DND-41 (cell line): ENCODE measurements around the gene SMG5.
A peak's percentile ranks its signal among the peaks of the same experiment; 100 is the strongest.

Experiments
- ATAC-seq: fragments of 200-7000 bp; cut with Tn5 transposase; 3 replicates; pipeline ENCODE4 v1.9.1; 2021; ENCODE audit warnings: low read depth; ENCODE audit not compliant: insufficient read depth
- DNase-seq: peaks from one replicate; pipeline ENCODE4 v3.0.0-alpha.2; 2020
- H2AFZ ChIP-seq: 2 replicates; pipeline ENCODE4 v1.6.0; 2012; ENCODE audit warnings: low read depth, low read length
- H3K27ac ChIP-seq: 2 replicates; pipeline ENCODE4 v1.5.1; 2012; ENCODE audit warnings: low read length, inconsistent platforms
- H3K27me3 ChIP-seq: fragments of 200-600 bp; sonication (generic); 2 replicates; pipeline ENCODE4 v1.6.0; 2012; ENCODE audit warnings: low read length, mild to moderate bottlenecking, inconsistent platforms; ENCODE audit not compliant: insufficient read depth, poor library complexity
- H3K36me3 ChIP-seq: 2 replicates; pipeline ENCODE4 v1.5.1; 2012; ENCODE audit warnings: low read length, inconsistent platforms; ENCODE audit not compliant: insufficient read depth
- H3K4me1 ChIP-seq: 2 replicates; pipeline ENCODE4 v1.5.1; 2012; ENCODE audit warnings: mild to moderate bottlenecking, low read length; ENCODE audit not compliant: insufficient read depth
- H3K4me2 ChIP-seq: 2 replicates; pipeline ENCODE4 v1.6.0; 2012; ENCODE audit warnings: mild to moderate bottlenecking, moderate library complexity, low read length, inconsistent platforms; ENCODE audit not compliant: insufficient read depth
- H3K4me3 ChIP-seq, 2 experiments: fragments of 200-600 bp in 1 of 2; shearing (Covaris generic) in 1 of 2; 2 replicates each; pipeline ENCODE4 v1.5.1; 2012 to 2016; ENCODE audit warnings: inconsistent platforms in 2 of 2, low read length in 2 of 2, mild to moderate bottlenecking in 2 of 2, low read depth in 1 of 2, moderate library complexity in 1 of 2
- H3K79me2 ChIP-seq: 2 replicates; pipeline ENCODE4 v1.6.0; 2012; ENCODE audit warnings: low read length, inconsistent platforms; ENCODE audit not compliant: insufficient read depth
- H3K9ac ChIP-seq: 2 replicates; pipeline ENCODE4 v1.6.0; 2012; ENCODE audit warnings: low read depth, mild to moderate bottlenecking, inconsistent platforms, low read length, moderate library complexity
- H3K9me3 ChIP-seq: 2 replicates; pipeline ENCODE4 v1.5.1; 2012; ENCODE audit warnings: low read length, moderate library complexity, mild to moderate bottlenecking, inconsistent platforms; ENCODE audit not compliant: insufficient read depth, severe bottlenecking
- H4K20me1 ChIP-seq: 2 replicates; pipeline ENCODE4 v1.6.0; 2012; ENCODE audit warnings: low read length; ENCODE audit not compliant: insufficient read depth
- EZH2 ChIP-seq: IDR thresholded peaks from 3 replicates; pipeline ENCODE4 v1.6.1; 2012; ENCODE audit warnings: borderline replicate concordance, low read depth, mild to moderate bottlenecking, moderate library complexity, low read length, inconsistent platforms; ENCODE audit not compliant: severe bottlenecking
- TF ChIP-seq, protein P1 (sequence below): IDR thresholded peaks from 2 replicates; pipeline ENCODE4 v1.5.1; 2012; ENCODE audit warnings: borderline replicate concordance, low read length, moderate library complexity, mild to moderate bottlenecking; ENCODE audit not compliant: poor library complexity, severe bottlenecking; ENCODE audit errors: extremely low read depth

The SMG5 gene

GRCh38 chr1:156262461-156263287, 20.0 kb downstream of the SMG5 start:
- Histone ChIP-seq H3K27ac (no peak overlapping the region), H3K4me1 (no peaks in the 10 kb centered on the region), H3K79me2 (no peaks in the 10 kb centered on the region), H2AFZ (no peak overlapping the region), H3K9ac (no peak overlapping the region), H3K9me3 (no peaks in the 10 kb centered on the region), H3K27me3 (no peaks in the 10 kb centered on the region), H3K36me3 (peaks cover 95% of the 10 kb centered on the region), H4K20me1 (peaks cover 3% of the 10 kb centered on the region; the same call in 1 of the 2 replicates), H3K4me3 (no peak overlapping the region), H3K4me2 (no peak overlapping the region)
- ATAC-seq (no peak), DNase-seq (no peak)
- TF ChIP-seq, protein P1, sequence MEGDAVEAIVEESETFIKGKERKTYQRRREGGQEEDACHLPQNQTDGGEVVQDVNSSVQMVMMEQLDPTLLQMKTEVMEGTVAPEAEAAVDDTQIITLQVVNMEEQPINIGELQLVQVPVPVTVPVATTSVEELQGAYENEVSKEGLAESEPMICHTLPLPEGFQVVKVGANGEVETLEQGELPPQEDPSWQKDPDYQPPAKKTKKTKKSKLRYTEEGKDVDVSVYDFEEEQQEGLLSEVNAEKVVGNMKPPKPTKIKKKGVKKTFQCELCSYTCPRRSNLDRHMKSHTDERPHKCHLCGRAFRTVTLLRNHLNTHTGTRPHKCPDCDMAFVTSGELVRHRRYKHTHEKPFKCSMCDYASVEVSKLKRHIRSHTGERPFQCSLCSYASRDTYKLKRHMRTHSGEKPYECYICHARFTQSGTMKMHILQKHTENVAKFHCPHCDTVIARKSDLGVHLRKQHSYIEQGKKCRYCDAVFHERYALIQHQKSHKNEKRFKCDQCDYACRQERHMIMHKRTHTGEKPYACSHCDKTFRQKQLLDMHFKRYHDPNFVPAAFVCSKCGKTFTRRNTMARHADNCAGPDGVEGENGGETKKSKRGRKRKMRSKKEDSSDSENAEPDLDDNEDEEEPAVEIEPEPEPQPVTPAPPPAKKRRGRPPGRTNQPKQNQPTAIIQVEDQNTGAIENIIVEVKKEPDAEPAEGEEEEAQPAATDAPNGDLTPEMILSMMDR, result no peak
- no peak for TF ChIP-seq EZH2

- Histone ChIP-seq H4K20me1 (peaks cover 3% of the 10 kb centered on the region; the same call in 1 of the 2 replicates), H3K9me3 (no peaks in the 10 kb centered on the region), H3K4me1 (no peaks in the 10 kb centered on the region), H2AFZ (no peak overlapping the region), H3K4me3 (no peak overlapping the region), H3K27ac (no peak overlapping the region), H3K36me3 (peaks cover 93% of the 10 kb centered on the region), H3K9ac (no peak overlapping the region), H3K79me2 (no peaks in the 10 kb centered on the region), H3K27me3 (no peaks in the 10 kb centered on the region), H3K4me2 (no peak overlapping the region)
- ATAC-seq, result no peak
- no peak for TF ChIP-seq EZH2
- TF ChIP-seq, protein P1, result no peak
- no peak for DNase-seq
Measured at GRCh38 chr1:156260896-156261295, 21.7 kb downstream of the SMG5 start.

DNA sequence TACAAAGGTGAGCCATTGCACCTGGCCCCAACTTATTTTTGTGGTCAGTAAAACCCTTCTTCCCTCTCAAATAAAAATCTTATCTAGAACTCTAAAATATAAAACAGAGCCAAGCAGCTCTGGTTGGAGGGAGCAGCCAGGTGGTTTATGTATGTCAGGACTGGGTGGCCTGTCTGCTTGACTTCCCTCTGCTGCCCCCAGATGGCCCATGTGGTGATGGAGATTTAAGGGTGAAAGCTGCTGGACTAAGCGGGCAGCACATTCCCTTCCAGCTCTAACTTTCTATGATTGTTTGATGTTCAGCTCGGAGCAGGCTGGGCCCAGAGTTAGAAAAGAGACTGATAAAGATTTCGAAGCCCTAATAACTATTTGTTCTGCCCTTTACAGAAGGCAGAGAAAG, 22.8 kb downstream of the SMG5 start:
- peaks cover 86% of the 10 kb centered on the region for H3K36me3 ChIP-seq
- no peaks in the 10 kb centered on the region for H3K4me1 ChIP-seq
- H4K20me1 ChIP-seq, result peaks cover 3% of the 10 kb centered on the region; the same call in 1 of the 2 replicates
- ATAC-seq (no peak), DNase-seq (no peak)
- no peak overlapping the region for H3K4me3 ChIP-seq
- no peak overlapping the region for H3K4me2 ChIP-seq
- no peaks in the 10 kb centered on the region for H3K79me2 ChIP-seq
- no peak overlapping the region for H2AFZ ChIP-seq
- H3K9ac ChIP-seq, result no peak overlapping the region
- H3K27ac ChIP-seq, result no peak overlapping the region
- no peaks in the 10 kb centered on the region for H3K27me3 ChIP-seq
- no peaks in the 10 kb centered on the region for H3K9me3 ChIP-seq
- TF ChIP-seq EZH2, result no peak
- TF ChIP-seq, protein P1, result peak; percentile 10
